ENCODE data around the gene RAB3IL1.

DNA sequence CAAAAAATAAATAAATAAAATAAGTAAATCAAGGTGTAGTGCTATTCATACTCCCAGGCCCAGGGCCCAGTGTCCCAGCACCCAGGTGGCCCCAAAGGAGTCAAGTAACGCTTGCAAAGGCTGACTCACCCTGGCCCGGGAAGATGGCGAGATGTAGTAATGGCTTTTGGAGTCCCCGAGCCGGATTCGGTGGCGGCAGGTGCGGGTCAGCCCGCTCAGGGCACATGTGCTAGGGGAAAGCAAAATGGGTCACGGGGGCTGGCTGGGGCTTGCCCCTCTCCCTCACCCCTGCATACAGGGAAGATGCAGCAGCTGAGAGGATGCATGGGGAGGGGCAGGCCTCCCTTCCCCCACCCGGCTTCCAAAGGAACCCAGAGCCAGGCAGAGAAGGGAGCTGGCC lies 15.1 kb downstream of the RAB3IL1 start:
- no peak for TF ChIP-seq POLR2A (IDR thresholded peaks at IDR 0.05; ENCODE audit: low read length)
- TF ChIP-seq GATA1 (IDR thresholded peaks at IDR 0.05; ENCODE audit: low read depth, low read length) = no peak

Measured in erythroblast (primary cell).